Vagina (tissue), 2 donors: ENCODE measurements around the gene CES1. TPM values are rescaled to one million over a fixed set of nuclear protein-coding genes. Genes with fewer than 3 reads are reported as not detected.
"Not testable (repeated sequence)": the region's sequence is repeated elsewhere in the genome, so short reads cannot be mapped to it uniquely, and the experiment has no call there.

ENCODE experiments used
- DNase-seq, 2 donors: peaks; one replicate each; pipeline ENCODE4 v3.0.0-alpha.2; 2017; ENCODE audit errors: extremely low spot score in 2 of 2
- H3K27ac ChIP-seq: fragments of 200-600 bp; sonication (generic); one replicate; pipeline ENCODE4 v1.5.1; 2019
- H3K27me3 ChIP-seq: fragments of 200-600 bp; sonication (generic); one replicate; pipeline ENCODE4 v1.5.1; 2019
- H3K36me3 ChIP-seq, 2 donors: fragments of 200-600 bp; sonication (generic); one replicate each; pipeline ENCODE4 v1.5.1; 2017 to 2019
- H3K4me1 ChIP-seq: fragments of 200-600 bp; sonication (generic); one replicate; pipeline ENCODE4 v1.5.1; 2019
- H3K4me3 ChIP-seq, 2 donors: fragments of 200-600 bp; sonication (generic); 1 replicate in 1 of 2; 2 replicates in 1 of 2; pipeline ENCODE4 v1.5.1; 2016 to 2019
- H3K9me3 ChIP-seq: fragments of 200-600 bp; sonication (generic); one replicate; pipeline ENCODE4 v1.5.1; 2019
- POLR2A ChIP-seq, 2 donors: fragments of 450-650 bp; IDR thresholded peaks; one replicate each; pipeline ENCODE4 v1.6.1; 2017; ENCODE audit warnings: antibody characterized with exemption in 2 of 2, mild to moderate bottlenecking in 2 of 2, moderate library complexity in 2 of 2
- POLR2AphosphoS5 ChIP-seq, 2 donors: sonication (generic); formaldehyde crosslinking; IDR thresholded peaks; one replicate each; pipeline ENCODE4 v1.9.0; 2017; ENCODE audit warnings: antibody characterized with exemption in 2 of 2, mild to moderate bottlenecking in 2 of 2, low read depth in 1 of 2; ENCODE audit not compliant: insufficient read depth in 1 of 2
- intact Hi-C: fragments of 100-400 bp; cut with DNase I; formaldehyde crosslinking; loops from one replicate; pipeline ENCODE4 v1.15.1; 2023
- total RNA-seq: library from RNA; depleted of rRNA; stranded (reverse); fragments of >200 nt; gene quantifications from one replicate; pipeline ENCODE4 v1.2.3, GENCODE V29; 2016
- TF ChIP-seq, protein P1 (sequence below), 3 experiments: fragments of 450-650 bp in 2 of 3; fragments of 200-600 bp in 1 of 3; sonication (generic) in 1 of 3; IDR thresholded peaks; one replicate each; pipeline ENCODE4 v1.5.1; 2017 to 2019; ENCODE audit warnings: antibody characterized with exemption in 3 of 3, mild to moderate bottlenecking in 2 of 3, moderate library complexity in 2 of 3

CES1 gene
- total RNA-seq, 1 donor from 2014 or later: 10.1 TPM

DNA sequence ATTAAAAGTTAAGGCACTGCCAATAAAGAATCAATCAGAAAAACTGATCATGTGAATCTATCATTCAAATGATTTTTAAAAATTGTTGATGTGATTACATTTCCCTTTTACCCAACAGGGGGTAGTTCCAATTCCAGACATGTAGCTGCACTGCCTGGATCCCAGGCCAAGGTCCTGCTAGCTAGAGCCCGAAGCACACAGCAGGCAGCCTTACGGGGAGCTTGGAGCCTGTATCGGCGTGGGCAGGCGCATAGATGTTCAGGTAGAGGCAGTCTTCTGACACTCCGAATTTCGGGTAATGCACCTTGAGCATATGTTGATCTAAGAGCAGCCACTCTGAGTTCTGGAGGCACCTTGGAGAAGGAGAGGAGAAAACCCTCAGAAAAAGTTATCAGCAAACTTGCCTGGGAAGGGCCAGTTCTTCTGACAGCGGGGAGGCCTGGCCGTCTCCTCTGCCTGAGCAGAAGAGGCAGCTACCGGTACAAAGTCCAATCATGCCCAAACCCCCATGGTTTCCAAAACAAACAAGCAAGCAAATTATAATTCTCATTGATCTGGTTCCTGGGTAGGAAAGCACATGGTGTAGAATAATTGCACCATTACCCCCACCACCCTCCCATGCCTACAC is 38.6 kb upstream of the CES1 start:
- Histone ChIP-seq H3K27me3 (no peaks in the 10 kb centered on the region), H3K9me3 (no peaks in the 10 kb centered on the region), H3K4me1 (no peaks in the 10 kb centered on the region), H3K27ac (no peak overlapping the region), H3K36me3 (no peaks in the 10 kb centered on the region), H3K4me3 (no peak overlapping the region)
- intact Hi-C loops: no loop called here
- no peak for DNase-seq
- TF ChIP-seq POLR2A (IDR thresholded peaks at IDR 0.05): no peak
- no peak for TF ChIP-seq POLR2AphosphoS5 (IDR thresholded peaks at IDR 0.05; ENCODE audit: insufficient read depth in 1 of 2, low read depth in 1 of 2)
- TF ChIP-seq, protein P1, sequence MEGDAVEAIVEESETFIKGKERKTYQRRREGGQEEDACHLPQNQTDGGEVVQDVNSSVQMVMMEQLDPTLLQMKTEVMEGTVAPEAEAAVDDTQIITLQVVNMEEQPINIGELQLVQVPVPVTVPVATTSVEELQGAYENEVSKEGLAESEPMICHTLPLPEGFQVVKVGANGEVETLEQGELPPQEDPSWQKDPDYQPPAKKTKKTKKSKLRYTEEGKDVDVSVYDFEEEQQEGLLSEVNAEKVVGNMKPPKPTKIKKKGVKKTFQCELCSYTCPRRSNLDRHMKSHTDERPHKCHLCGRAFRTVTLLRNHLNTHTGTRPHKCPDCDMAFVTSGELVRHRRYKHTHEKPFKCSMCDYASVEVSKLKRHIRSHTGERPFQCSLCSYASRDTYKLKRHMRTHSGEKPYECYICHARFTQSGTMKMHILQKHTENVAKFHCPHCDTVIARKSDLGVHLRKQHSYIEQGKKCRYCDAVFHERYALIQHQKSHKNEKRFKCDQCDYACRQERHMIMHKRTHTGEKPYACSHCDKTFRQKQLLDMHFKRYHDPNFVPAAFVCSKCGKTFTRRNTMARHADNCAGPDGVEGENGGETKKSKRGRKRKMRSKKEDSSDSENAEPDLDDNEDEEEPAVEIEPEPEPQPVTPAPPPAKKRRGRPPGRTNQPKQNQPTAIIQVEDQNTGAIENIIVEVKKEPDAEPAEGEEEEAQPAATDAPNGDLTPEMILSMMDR (IDR thresholded peaks at IDR 0.05): no peak

GRCh38 chr16:55868980-55869379 is 36.1 kb upstream of the CES1 start:
- Histone ChIP-seq H3K27ac (no peak overlapping the region), H3K4me3 (no peak overlapping the region), H3K36me3 (no peaks in the 10 kb centered on the region), H3K9me3 (no peaks in the 10 kb centered on the region), H3K27me3 (no peaks in the 10 kb centered on the region), H3K4me1 (no peaks in the 10 kb centered on the region)
- intact Hi-C loops: no loop called here
- TF ChIP-seq, protein P1 (IDR thresholded peaks at IDR 0.05): no peak
- TF ChIP-seq POLR2AphosphoS5 (IDR thresholded peaks at IDR 0.05; ENCODE audit: insufficient read depth in 1 of 2, low read depth in 1 of 2) (no peak), POLR2A (IDR thresholded peaks at IDR 0.05) (no peak)
- no peak for DNase-seq

- no peaks in the 10 kb centered on the region for H3K36me3 ChIP-seq
- DNase-seq: no peak
- no peak for TF ChIP-seq POLR2A (IDR thresholded peaks at IDR 0.05)
- TF ChIP-seq, protein P1 (IDR thresholded peaks at IDR 0.05): no peak
- no peak for TF ChIP-seq POLR2AphosphoS5 (IDR thresholded peaks at IDR 0.05; ENCODE audit: insufficient read depth in 1 of 2, low read depth in 1 of 2)
- H3K27ac ChIP-seq: no peak overlapping the region
- no peaks in the 10 kb centered on the region for H3K4me1 ChIP-seq
- H3K4me3 ChIP-seq: no peak overlapping the region
- H3K27me3 ChIP-seq: no peaks in the 10 kb centered on the region
- no peaks in the 10 kb centered on the region for H3K9me3 ChIP-seq
- intact Hi-C loops: no loop called here
Measured at GRCh38 chr16:55868137-55868536, 35.2 kb upstream of the CES1 start.

DNA sequence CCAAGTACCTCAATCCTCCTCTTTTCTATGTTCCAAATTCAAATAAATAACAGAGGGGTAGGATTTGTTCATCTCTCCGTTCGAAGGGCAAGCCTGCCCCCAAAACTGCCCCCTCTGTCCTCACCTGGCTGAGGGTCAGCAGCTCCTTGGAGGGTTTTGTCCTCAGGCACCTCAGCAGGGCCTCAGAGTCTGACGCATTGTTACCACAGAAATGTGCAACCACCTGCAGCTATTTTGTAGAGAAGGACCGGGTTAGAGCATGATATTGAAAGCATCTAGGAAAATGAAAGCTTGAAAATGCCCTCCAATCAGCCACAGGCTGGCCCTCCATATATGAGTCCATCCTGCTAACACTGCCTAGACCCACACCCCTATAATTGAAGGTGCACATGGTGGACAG is 28.4 kb upstream of the CES1 start:
- no peaks in the 10 kb centered on the region for H3K9me3 ChIP-seq
- no peaks in the 10 kb centered on the region for H3K27me3 ChIP-seq
- H3K4me3 ChIP-seq: no peak overlapping the region
- no peak overlapping the region for H3K27ac ChIP-seq
- no peaks in the 10 kb centered on the region for H3K4me1 ChIP-seq
- no peak for DNase-seq
- intact Hi-C loops: no loop called here
- no peak for TF ChIP-seq POLR2AphosphoS5 (IDR thresholded peaks at IDR 0.05; ENCODE audit: insufficient read depth in 1 of 2, low read depth in 1 of 2)
- TF ChIP-seq, protein P1 (IDR thresholded peaks at IDR 0.05): no peak
- TF ChIP-seq POLR2A (IDR thresholded peaks at IDR 0.05): no peak
- H3K36me3 ChIP-seq: no peaks in the 10 kb centered on the region

DNA sequence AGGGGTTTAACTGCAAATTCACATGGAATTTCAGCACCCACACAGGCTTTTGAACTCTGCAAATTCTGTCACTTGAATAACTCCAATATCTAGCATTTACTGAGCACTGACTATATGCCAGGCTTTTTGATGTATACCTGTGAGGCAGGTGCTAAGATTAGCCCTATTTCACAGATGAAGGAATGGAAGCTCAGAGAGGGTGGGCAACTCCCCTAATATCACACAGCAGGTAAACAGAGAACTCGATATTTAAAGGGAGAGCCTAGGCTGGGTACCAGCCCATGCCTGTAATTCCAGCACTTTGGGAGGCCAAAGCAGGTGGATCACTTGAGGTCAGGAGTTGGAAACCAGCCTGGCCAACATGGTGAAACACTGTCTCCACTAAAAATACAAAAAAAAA is 24.8 kb upstream of the CES1 start:
- H3K9me3 ChIP-seq, DNase-seq, intact Hi-C loops: not testable (repeated sequence)

More for the DNA sequence above, 24.8 kb upstream of the CES1 start:
- H3K4me1 ChIP-seq, H3K4me3 ChIP-seq, H3K36me3 ChIP-seq, H3K27me3 ChIP-seq, H3K27ac ChIP-seq: not testable (repeated sequence)
